MM.1S (cell line): ENCODE data around the gene PUDP.

Experiments
- EZH2 ChIP-seq: fragments of 300-600 bp; sonication (generic); optimal IDR thresholded peaks from 2 replicates; pipeline ENCODE3; 2017; ENCODE audit warnings: low read depth, mild to moderate bottlenecking, antibody characterized with exemption, low read length, mixed read lengths
- EZH2phosphoT487 ChIP-seq: fragments of 300-600 bp; sonication (generic); IDR thresholded peaks from 2 replicates; pipeline ENCODE4 v1.6.1; 2018; ENCODE audit warnings: antibody characterized with exemption, low read length
- TF ChIP-seq, protein P1 (sequence below): fragments of 300-600 bp; sonication (generic); IDR thresholded peaks from 2 replicates; pipeline ENCODE4 v1.5.1; 2016; ENCODE audit warnings: antibody characterized with exemption, low read length, mixed read lengths

DNA sequence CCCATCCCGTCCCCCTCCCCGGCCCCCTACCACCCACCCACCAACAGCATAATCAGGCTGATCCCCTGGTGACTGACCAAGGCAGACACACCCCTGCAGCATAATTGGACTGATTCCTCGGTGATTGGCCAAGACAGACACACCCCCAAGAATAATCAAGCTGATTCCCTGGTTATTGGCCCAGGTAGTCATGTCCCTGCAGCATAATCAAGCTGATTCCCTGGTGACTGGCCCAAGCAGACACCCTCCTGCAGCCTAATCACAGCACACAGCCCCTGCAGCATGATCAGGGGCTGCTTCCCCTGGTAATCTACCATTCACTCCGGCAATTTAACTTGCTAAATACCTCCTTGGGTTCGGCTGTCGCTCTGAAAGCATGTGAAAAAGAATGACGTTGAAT lies 47.9 kb downstream of the PUDP start:
- TF ChIP-seq, protein P1, sequence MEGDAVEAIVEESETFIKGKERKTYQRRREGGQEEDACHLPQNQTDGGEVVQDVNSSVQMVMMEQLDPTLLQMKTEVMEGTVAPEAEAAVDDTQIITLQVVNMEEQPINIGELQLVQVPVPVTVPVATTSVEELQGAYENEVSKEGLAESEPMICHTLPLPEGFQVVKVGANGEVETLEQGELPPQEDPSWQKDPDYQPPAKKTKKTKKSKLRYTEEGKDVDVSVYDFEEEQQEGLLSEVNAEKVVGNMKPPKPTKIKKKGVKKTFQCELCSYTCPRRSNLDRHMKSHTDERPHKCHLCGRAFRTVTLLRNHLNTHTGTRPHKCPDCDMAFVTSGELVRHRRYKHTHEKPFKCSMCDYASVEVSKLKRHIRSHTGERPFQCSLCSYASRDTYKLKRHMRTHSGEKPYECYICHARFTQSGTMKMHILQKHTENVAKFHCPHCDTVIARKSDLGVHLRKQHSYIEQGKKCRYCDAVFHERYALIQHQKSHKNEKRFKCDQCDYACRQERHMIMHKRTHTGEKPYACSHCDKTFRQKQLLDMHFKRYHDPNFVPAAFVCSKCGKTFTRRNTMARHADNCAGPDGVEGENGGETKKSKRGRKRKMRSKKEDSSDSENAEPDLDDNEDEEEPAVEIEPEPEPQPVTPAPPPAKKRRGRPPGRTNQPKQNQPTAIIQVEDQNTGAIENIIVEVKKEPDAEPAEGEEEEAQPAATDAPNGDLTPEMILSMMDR: no peak
- TF ChIP-seq EZH2 (no peak), EZH2phosphoT487 (no peak)
